Measurements from ENCODE around the gene RPS26.

DNA sequence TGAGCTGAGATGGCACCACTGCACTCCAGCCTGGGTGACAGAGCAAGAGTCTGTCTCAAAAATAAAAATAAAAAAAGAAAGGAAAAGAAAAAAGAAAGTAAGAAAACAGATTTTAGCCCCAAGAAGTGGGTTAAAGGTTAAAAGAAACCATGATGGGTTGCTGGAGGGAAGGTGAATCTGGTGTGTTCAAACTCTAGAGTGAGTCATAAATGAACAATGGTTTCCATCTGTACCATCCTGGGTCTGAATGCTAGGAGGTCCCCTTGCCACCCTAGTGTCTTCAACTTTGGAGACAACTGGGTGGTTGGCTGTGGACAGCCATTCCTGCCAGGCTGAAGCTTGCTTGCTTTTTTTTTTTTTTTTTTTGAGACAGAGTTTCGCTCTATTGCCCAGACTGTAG, 1.6 kb upstream of the RPS26 start:
- TF ChIP-seq, protein P1, sequence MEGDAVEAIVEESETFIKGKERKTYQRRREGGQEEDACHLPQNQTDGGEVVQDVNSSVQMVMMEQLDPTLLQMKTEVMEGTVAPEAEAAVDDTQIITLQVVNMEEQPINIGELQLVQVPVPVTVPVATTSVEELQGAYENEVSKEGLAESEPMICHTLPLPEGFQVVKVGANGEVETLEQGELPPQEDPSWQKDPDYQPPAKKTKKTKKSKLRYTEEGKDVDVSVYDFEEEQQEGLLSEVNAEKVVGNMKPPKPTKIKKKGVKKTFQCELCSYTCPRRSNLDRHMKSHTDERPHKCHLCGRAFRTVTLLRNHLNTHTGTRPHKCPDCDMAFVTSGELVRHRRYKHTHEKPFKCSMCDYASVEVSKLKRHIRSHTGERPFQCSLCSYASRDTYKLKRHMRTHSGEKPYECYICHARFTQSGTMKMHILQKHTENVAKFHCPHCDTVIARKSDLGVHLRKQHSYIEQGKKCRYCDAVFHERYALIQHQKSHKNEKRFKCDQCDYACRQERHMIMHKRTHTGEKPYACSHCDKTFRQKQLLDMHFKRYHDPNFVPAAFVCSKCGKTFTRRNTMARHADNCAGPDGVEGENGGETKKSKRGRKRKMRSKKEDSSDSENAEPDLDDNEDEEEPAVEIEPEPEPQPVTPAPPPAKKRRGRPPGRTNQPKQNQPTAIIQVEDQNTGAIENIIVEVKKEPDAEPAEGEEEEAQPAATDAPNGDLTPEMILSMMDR (IDR thresholded peaks at IDR 0.05), result no peak
- no peak for TF ChIP-seq POLR2A (IDR thresholded peaks at IDR 0.05)
- TF ChIP-seq EP300 (IDR thresholded peaks at IDR 0.05), result no peak
